PC-9 (cell line): ENCODE results near the gene P4HA2. TPM values are rescaled to one million over a fixed set of nuclear protein-coding genes. Genes with fewer than 3 reads are reported as not detected.
A peak's percentile ranks its signal among the peaks of the same experiment; 100 is the strongest.

ENCODE experiments used
- BruUV-seq: library from RNA; stranded (reverse); fragments of 400-500 nt; replicated peaks from 2 replicates; lab custom pipeline; 2021; lab: Mats Ljungman, UMichigan
- CTCF ChIA-PET: fragments of 300-600 bp; sonication (Branson Sonifier 250); formaldehyde crosslinking; loops from one replicate; lab custom pipeline; 2022; ENCODE audit warnings: antibody characterized with exemption; lab: Charles Lee
- POLR2A ChIA-PET: fragments of 300-600 bp; sonication (Branson Sonifier 250); formaldehyde crosslinking; loops from one replicate; lab custom pipeline; 2022; ENCODE audit warnings: antibody characterized with exemption; ENCODE audit not compliant: unreplicated experiment; lab: Charles Lee
- DNase-seq, 2 experiments: peaks; one replicate each; pipeline versions ENCODE4 v3.0.0 to v3.0.0-alpha.2; 2015 to 2022; ENCODE audit warnings: mixed read lengths in 1 of 2
- H2AFZ ChIP-seq: fragments of 200-600 bp; sonication (generic); 2 replicates; pipeline ENCODE4 v1.8.1; 2017; ENCODE audit warnings: antibody characterized with exemption
- H3F3A ChIP-seq: fragments of 200-600 bp; sonication (generic); 2 replicates; pipeline ENCODE4 v1.8.1; 2017; ENCODE audit warnings: antibody characterized with exemption, mild to moderate bottlenecking, low read depth; ENCODE audit not compliant: insufficient read depth
- H3K27ac ChIP-seq: fragments of 200-600 bp; sonication (generic); 2 replicates; pipeline ENCODE4 v1.6.1; 2016; ENCODE audit warnings: mixed run types
- H3K27me3 ChIP-seq: fragments of 200-600 bp; sonication (generic); 2 replicates; pipeline ENCODE4 v1.6.1; 2016; ENCODE audit warnings: low read depth, mixed run types; ENCODE audit not compliant: insufficient read depth
- H3K36me3 ChIP-seq: fragments of 200-600 bp; sonication (generic); 2 replicates; pipeline ENCODE4 v1.6.1; 2016; ENCODE audit warnings: low read depth, mixed run types
- H3K4me1 ChIP-seq: fragments of 200-600 bp; sonication (generic); replicated peaks from 2 replicates; pipeline ENCODE4 v1.6.1; 2016; ENCODE audit warnings: mixed run types; ENCODE audit not compliant: insufficient read depth
- H3K4me2 ChIP-seq: fragments of 200-600 bp; sonication (generic); 2 replicates; pipeline ENCODE4 v1.6.1; 2017; ENCODE audit warnings: mixed run types
- H3K4me3 ChIP-seq: fragments of 200-600 bp; sonication (generic); 2 replicates; pipeline ENCODE4 v1.6.1; 2016; ENCODE audit warnings: mixed run types
- H3K79me2 ChIP-seq: fragments of 200-600 bp; sonication (generic); 2 replicates; pipeline ENCODE4 v1.6.1; 2017; ENCODE audit warnings: low read depth, mixed run types
- H3K9me2 ChIP-seq: fragments of 200-600 bp; sonication (generic); 2 replicates; pipeline ENCODE4 v1.8.1; 2017; ENCODE audit warnings: mild to moderate bottlenecking; ENCODE audit not compliant: insufficient read depth
- H3K9me3 ChIP-seq: fragments of 200-600 bp; sonication (generic); 2 replicates; pipeline ENCODE4 v1.8.1; 2016; ENCODE audit warnings: low read depth; ENCODE audit not compliant: insufficient read depth
- H4K20me1 ChIP-seq: fragments of 200-600 bp; sonication (generic); 2 replicates; pipeline ENCODE4 v1.8.1; 2017; ENCODE audit not compliant: insufficient read depth
- EZH2 ChIP-seq: fragments of 200-600 bp; sonication (generic); IDR thresholded peaks from 2 replicates; pipeline ENCODE4 v1.8.0; 2017; ENCODE audit warnings: antibody characterized with exemption, low read depth
- intact Hi-C: fragments of 100-400 bp; cut with micrococcal nuclease; formaldehyde crosslinking; loops from one replicate; pipeline ENCODE4 v1.10.0; 2022; ENCODE audit not compliant: unreplicated experiment
- total RNA-seq: library from RNA; stranded (reverse); gene quantifications from 2 replicates; pipeline ENCODE4 v1.2.3, GENCODE V29; 2021
- TF ChIP-seq, protein P1 (sequence below): fragments of 200-600 bp; sonication (generic); conservative IDR thresholded peaks from 2 replicates; pipeline ENCODE4 v1.6.1; 2017; ENCODE audit warnings: mixed run types, antibody characterized with exemption, mild to moderate bottlenecking, moderate library complexity

P4HA2 gene
- total RNA-seq, 1 experiment from 2014 or later = 21.7 TPM

DNA sequence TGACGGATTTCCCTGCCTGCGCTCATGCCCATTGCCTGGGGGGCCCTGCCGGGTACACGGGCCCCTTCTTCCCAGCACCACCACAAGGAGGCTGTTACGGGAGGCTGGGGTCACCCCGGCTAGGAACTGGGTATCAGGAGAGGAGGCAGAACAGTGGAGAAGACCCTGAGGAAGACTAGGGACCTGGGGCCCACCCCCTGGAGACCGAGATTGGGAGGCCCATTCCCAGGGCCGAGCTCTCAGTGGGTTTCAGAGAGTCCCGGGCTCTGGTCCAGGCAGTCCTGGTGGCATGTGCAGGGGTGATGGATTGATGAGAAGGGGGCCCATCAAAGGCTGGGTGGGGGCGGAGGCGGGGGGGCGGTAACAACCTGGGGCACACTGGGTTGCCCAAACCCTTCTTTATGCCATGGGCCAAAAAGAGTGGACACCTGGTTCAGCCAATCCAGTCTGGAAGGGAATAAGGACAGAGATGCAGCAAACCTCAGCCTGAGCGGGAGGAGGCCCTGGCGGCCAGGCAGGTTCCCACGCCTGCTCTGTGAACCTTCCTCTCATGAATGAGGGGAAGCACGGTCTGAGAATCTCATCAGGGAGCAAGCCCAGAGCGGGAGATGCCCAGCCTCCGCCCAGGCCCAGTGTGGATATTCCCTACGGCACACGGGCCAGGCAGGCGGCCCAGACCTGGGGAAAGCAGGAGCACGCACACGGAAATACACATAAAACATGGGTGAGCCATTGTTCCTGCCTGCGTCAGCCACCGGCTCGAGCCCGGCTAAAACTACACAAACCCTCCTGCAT is 785 bp upstream of the P4HA2 start:
- no peaks in the 10 kb centered on the region for H3K27me3 ChIP-seq
- H3K9me3 ChIP-seq = no peaks in the 10 kb centered on the region
- peaks cover 12% of the 10 kb centered on the region for H3K4me1 ChIP-seq
- intact Hi-C loops = no loop called here
- H3K36me3 ChIP-seq = no peaks in the 10 kb centered on the region
- ChIA-PET CTCF (no interaction called here), POLR2A (interaction anchor here (0.6 to 1.0 kb wide), 3 partner anchors 13 to 354 kb away, joined by 3 to 12 read pairs (median 7); no protein-coding TSS in a partner anchor)
- no peaks in the 10 kb centered on the region for H3K79me2 ChIP-seq
- H3F3A ChIP-seq = no peaks in the 10 kb centered on the region
- H2AFZ ChIP-seq = peak overlapping the region; percentile 85
- TF ChIP-seq EZH2 = no peak
- peak overlapping the region; percentile 78 for H3K4me3 ChIP-seq
- BruUV-seq = no TSS peak
- peak overlapping the region; percentile 99 for H3K4me2 ChIP-seq
- H3K27ac ChIP-seq = no peak overlapping the region
- H3K9me2 ChIP-seq = no peaks in the 10 kb centered on the region
- no peaks in the 10 kb centered on the region for H4K20me1 ChIP-seq
- no peak for DNase-seq

DNA sequence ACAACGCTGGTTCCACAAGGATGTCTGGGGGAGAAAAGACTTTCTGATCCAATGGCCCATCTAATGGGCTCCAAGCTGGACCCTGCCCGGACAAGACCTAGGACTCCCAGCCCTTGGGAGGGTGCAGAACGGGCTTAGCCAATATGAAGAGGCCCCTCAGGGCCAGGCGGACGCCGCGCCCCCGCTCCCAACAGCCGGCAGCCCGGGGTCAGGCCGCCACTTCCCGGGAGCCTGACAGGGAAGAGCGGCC is 493 bp downstream of the P4HA2 start:
- H4K20me1 ChIP-seq = no peaks in the 10 kb centered on the region
- TF ChIP-seq EZH2 = no peak
- TF ChIP-seq, protein P1, sequence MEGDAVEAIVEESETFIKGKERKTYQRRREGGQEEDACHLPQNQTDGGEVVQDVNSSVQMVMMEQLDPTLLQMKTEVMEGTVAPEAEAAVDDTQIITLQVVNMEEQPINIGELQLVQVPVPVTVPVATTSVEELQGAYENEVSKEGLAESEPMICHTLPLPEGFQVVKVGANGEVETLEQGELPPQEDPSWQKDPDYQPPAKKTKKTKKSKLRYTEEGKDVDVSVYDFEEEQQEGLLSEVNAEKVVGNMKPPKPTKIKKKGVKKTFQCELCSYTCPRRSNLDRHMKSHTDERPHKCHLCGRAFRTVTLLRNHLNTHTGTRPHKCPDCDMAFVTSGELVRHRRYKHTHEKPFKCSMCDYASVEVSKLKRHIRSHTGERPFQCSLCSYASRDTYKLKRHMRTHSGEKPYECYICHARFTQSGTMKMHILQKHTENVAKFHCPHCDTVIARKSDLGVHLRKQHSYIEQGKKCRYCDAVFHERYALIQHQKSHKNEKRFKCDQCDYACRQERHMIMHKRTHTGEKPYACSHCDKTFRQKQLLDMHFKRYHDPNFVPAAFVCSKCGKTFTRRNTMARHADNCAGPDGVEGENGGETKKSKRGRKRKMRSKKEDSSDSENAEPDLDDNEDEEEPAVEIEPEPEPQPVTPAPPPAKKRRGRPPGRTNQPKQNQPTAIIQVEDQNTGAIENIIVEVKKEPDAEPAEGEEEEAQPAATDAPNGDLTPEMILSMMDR = no peak; the same call in 1 of the 2 replicates
- H3K4me2 ChIP-seq = peak overlapping the region; percentile 99
- H2AFZ ChIP-seq = peak overlapping the region; percentile 85
- no peaks in the 10 kb centered on the region for H3K79me2 ChIP-seq
- ChIA-PET CTCF (interaction anchor here (0.9 kb wide), 1 partner anchor 11 kb away, joined by 6 read pairs; no protein-coding TSS in a partner anchor), POLR2A (interaction anchor here (0.6 to 1.0 kb wide), 5 partner anchors 12 to 32 kb away, joined by 3 to 12 read pairs (median 5); no protein-coding TSS in a partner anchor)
- intact Hi-C loops = loop anchor here (1.0 kb wide), 2 partner anchors 12 to 66 kb away; no protein-coding TSS in a partner anchor
- H3K4me3 ChIP-seq = peak overlapping the region; percentile 78
- no peak for DNase-seq
- no TSS peak for BruUV-seq
- H3K9me3 ChIP-seq = no peaks in the 10 kb centered on the region
- H3F3A ChIP-seq = no peaks in the 10 kb centered on the region
- no peaks in the 10 kb centered on the region for H3K27me3 ChIP-seq
- H3K27ac ChIP-seq = no peak overlapping the region
- H3K4me1 ChIP-seq = peaks cover 12% of the 10 kb centered on the region
- no peaks in the 10 kb centered on the region for H3K9me2 ChIP-seq
- H3K36me3 ChIP-seq = no peaks in the 10 kb centered on the region

DNA sequence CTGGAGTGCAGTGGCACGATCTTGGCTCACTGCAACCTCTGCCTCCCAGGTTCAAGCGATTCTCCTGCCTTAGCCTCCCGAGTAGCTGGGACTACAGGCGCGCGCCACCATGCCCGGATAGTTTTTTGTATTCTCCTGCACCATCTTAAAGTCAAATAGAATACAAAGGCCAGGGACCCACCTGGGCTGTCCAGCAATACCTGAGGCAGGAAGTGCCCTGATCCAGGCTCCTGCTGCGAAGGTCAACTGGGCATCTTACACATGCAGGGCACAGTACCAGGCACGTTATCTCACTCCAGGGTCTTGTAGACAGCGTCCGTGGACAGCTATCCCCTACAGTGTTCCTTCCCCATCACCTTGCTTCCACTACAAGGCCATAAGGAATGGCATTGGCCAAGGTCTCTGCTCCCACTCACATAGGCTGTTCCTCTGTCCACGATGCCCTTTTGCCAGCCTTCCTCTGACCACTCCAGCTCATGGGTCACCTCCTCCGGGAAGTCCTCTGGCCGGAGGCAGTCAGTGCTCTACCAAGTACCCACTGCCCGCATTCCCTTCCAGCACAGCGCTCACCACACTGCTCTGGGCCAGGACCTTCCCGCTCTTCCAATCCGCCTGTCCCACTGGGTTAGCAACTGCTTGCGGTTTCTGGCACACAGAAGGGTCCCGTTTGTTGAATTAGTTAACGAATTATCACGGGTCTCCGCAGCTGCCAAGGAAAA is 978 bp downstream of the P4HA2 start:
- Histone ChIP-seq H3K27me3 (no peaks in the 10 kb centered on the region), H2AFZ (peak overlapping the region; percentile 85), H3K9me2 (no peaks in the 10 kb centered on the region), H3K36me3 (no peaks in the 10 kb centered on the region), H3K9me3 (no peaks in the 10 kb centered on the region), H3K4me3 (peak overlapping the region; percentile 78), H3K27ac (no peak overlapping the region), H3K4me1 (peaks cover 12% of the 10 kb centered on the region), H4K20me1 (no peaks in the 10 kb centered on the region), H3F3A (no peaks in the 10 kb centered on the region), H3K4me2 (peak overlapping the region; percentile 99), H3K79me2 (no peaks in the 10 kb centered on the region)
- intact Hi-C loops = loop anchor here (1.0 kb wide), 2 partner anchors 11 to 67 kb away; no protein-coding TSS in a partner anchor
- POLR2A ChIA-PET = interaction anchor here (0.6 to 0.8 kb wide), 2 partner anchors 12 to 33 kb away, joined by 3 to 5 read pairs; no protein-coding TSS in a partner anchor
- BruUV-seq = TSS peak; percentile 40
- CTCF ChIA-PET = interaction anchor here (0.9 kb wide), 1 partner anchor 11 kb away, joined by 6 read pairs; no protein-coding TSS in a partner anchor
- TF ChIP-seq, protein P1 = no peak
- no peak for TF ChIP-seq EZH2
- no peak for DNase-seq
